Transverse colon (tissue), 4 donors: ENCODE data around the gene ADAM21. TPM values are rescaled to one million over a fixed set of nuclear protein-coding genes. Genes with fewer than 3 reads are reported as not detected.
"Not testable (repeated sequence)": the region's sequence is repeated elsewhere in the genome, so short reads cannot be mapped to it uniquely, and the experiment has no call there.

ENCODE experiments used
- DNase-seq: peaks from one replicate; pipeline ENCODE4 v3.0.0-alpha.2; 2019
- H3K27ac ChIP-seq, 4 donors: fragments of 200-600 bp; sonication (generic); 2 replicates each; pipeline ENCODE4 v1.5.1; 2016 to 2018; ENCODE audit warnings: inconsistent platforms in 4 of 4
- H3K27me3 ChIP-seq: fragments of 200-600 bp; sonication (generic); 2 replicates; pipeline ENCODE4 v1.5.1; 2017; ENCODE audit warnings: inconsistent platforms
- H3K36me3 ChIP-seq, 4 donors: fragments of 200-600 bp; sonication (generic); 2 replicates each; pipeline ENCODE4 v1.5.1; 2017 to 2019; ENCODE audit warnings: inconsistent platforms in 4 of 4
- H3K4me1 ChIP-seq, 4 donors: fragments of 200-600 bp; sonication (generic); 2 replicates each; pipeline ENCODE4 v1.5.1; 2017 to 2020; ENCODE audit warnings: inconsistent platforms in 4 of 4
- H3K4me3 ChIP-seq, 4 donors: fragments of 200-600 bp; sonication (generic); 1 replicate in 1 of 4; 2 replicates in 3 of 4; pipeline versions ENCODE4 v1.5.1 to v1.6.1; 2017 to 2019; ENCODE audit warnings: inconsistent platforms in 4 of 4
- H3K9me3 ChIP-seq, 2 donors: fragments of 200-600 bp; sonication (generic); 2 replicates each; pipeline ENCODE4 v1.5.1; 2017 to 2019; ENCODE audit warnings: inconsistent platforms in 2 of 2
- CTCF ChIP-seq, 5 experiments: fragments of 200-600 bp in 3 of 5; fragments of 450-650 bp in 2 of 5; sonication (generic) in 3 of 5; IDR thresholded peaks; 1 replicate in 2 of 5; 2 replicates in 3 of 5; pipeline ENCODE4 v1.5.1; 2016 to 2017; ENCODE audit warnings: antibody characterized with exemption in 5 of 5, inconsistent platforms in 3 of 5, mild to moderate bottlenecking in 2 of 5, moderate library complexity in 1 of 5
- EP300 ChIP-seq: sonication (generic); formaldehyde crosslinking; IDR thresholded peaks from one replicate; pipeline ENCODE4 v1.6.1; 2017; ENCODE audit warnings: antibody characterized with exemption, low read depth
- POLR2A ChIP-seq: fragments of 450-650 bp; IDR thresholded peaks from one replicate; pipeline ENCODE4 v1.6.1; 2016; ENCODE audit warnings: antibody characterized with exemption, mild to moderate bottlenecking, moderate library complexity
- POLR2AphosphoS5 ChIP-seq, 3 donors: sonication (generic); formaldehyde crosslinking; IDR thresholded peaks; one replicate each; pipeline ENCODE4 v1.6.1; 2016; ENCODE audit warnings: antibody characterized with exemption in 3 of 3
- WGBS, 2 donors: methylation state at CpG; one replicate each; pipeline ENCODE4 v1.1.5; 2018; ENCODE audit warnings: low coverage in 1 of 2; 5-methylcytosine and 5-hydroxymethylcytosine counted together
- in situ Hi-C, 4 donors: fragments of 200-750 bp; cut with MboI; loops; one replicate each; pipeline versions ENCODE4 v1.15.0 to v1.15.1; 2017; ENCODE audit warnings: low sequenced_read_pairs in 3 of 4, low pct_ligation_motif_present in 1 of 4, low pct_unique_long_range_greater_than_20kb in 1 of 4
- intact Hi-C: fragments of 100-400 bp; cut with DNase I; formaldehyde crosslinking; loops from one replicate; pipeline ENCODE4 v1.15.1; 2023; ENCODE audit warnings: low total_unique reads
- total RNA-seq, 4 donors: library from RNA; depleted of rRNA; stranded (reverse); fragments of >200 nt; gene quantifications; one replicate each; pipeline ENCODE4 v1.1.0, GENCODE V29; 2016

Gene ADAM21
- total RNA-seq, 4 donors from 2014 or later: not detected

GRCh38 chr14:70472253-70473159 is 20.5 kb downstream of the ADAM21 start:
- Histone ChIP-seq H3K4me1 (no peaks in the 10 kb centered on the region), H3K27ac (no peak overlapping the region), H3K36me3 (no peaks in the 10 kb centered on the region), H3K27me3 (no peaks in the 10 kb centered on the region), H3K9me3 (no peaks in the 10 kb centered on the region), H3K4me3 (no peak overlapping the region)
- TF ChIP-seq POLR2AphosphoS5 (IDR thresholded peaks at IDR 0.05): no peak
- no peak for TF ChIP-seq EP300
- no peak for TF ChIP-seq CTCF (IDR thresholded peaks at IDR 0.05)
- no peak for TF ChIP-seq POLR2A
- intact Hi-C loops: no loop called here
- in situ Hi-C loops: no loop called here
- WGBS, 2 donors: 78 to 81% methylated on average over 4 of the region's 4 CpGs
- no peak for DNase-seq

DNA sequence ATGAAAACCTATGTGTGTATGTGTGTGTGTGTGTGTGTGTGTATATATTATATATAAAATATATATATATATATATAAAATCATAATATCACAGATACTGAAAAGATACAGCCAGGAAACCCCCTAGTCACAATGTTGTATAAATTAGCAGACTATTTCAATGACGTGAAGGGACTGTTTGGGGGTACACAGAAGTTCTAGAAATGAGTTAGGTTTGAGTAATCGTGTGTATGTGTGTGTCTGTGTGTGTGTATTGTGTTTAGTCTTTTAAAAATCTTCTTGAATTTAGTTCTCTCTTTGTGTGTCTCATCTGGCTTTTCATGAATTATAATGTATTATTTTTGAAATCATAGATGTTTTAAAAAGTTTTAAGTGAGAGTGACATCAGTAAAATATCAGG is 21.9 kb downstream of the ADAM21 start:
- in situ Hi-C loops: no loop called here
- Histone ChIP-seq H3K4me3 (no peak overlapping the region), H3K4me1 (no peaks in the 10 kb centered on the region), H3K27ac (no peak overlapping the region), H3K36me3 (no peaks in the 10 kb centered on the region), H3K27me3 (no peaks in the 10 kb centered on the region), H3K9me3 (no peaks in the 10 kb centered on the region)
- intact Hi-C loops: no loop called here
- DNase-seq: no peak
- TF ChIP-seq EP300 (no peak), POLR2AphosphoS5 (IDR thresholded peaks at IDR 0.05) (no peak), CTCF (IDR thresholded peaks at IDR 0.05) (no peak), POLR2A (no peak)
- WGBS, 2 donors: 61 to 82% methylated on average over 2 of the region's 2 CpGs

DNA sequence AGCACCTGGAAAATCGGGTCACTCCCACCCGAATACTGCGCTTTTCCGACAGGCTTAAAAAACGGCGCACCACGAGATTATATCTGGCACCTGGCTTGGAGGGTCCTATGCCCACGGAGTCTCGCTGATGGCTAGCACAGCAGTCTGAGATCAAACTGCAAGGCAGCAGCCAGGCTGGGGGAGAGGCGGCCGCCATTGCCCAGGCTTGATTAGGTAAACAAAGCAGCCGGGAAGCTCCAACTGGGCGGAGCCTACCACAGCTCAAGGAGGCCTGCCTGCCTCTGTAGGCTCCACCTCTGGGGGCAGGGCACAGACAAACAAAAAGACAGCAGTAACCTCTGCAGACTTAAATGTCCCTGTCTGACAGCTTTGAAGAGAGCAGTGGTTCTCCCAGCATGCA is 23.5 kb downstream of the ADAM21 start:
- DNase-seq, H3K27me3 ChIP-seq, intact Hi-C loops, H3K36me3 ChIP-seq, H3K9me3 ChIP-seq, H3K4me3 ChIP-seq, H3K27ac ChIP-seq, H3K4me1 ChIP-seq, in situ Hi-C loops: not testable (repeated sequence)
- 97% methylated on average over 13 of the region's 13 CpGs; no CpG with 5 or more reads in 1 of the 2 donors for WGBS, 2 donors

- intact Hi-C loops, H3K4me1 ChIP-seq, in situ Hi-C loops, H3K4me3 ChIP-seq, H3K9me3 ChIP-seq, H3K36me3 ChIP-seq, H3K27ac ChIP-seq, DNase-seq, H3K27me3 ChIP-seq: not testable (repeated sequence)
- WGBS, 2 donors: 97% methylated on average over 24 of the region's 57 CpGs; no CpG with 5 or more reads in 1 of the 2 donors
Observed at GRCh38 chr14:70477356-70478105, 25.6 kb downstream of the ADAM21 start.

GRCh38 chr14:70489579-70490200 is 37.7 kb downstream of the ADAM21 start:
- Histone ChIP-seq H3K9me3 (peaks cover 25 to 35% of the 10 kb centered on the region in 2 donors), H3K27me3 (no peaks in the 10 kb centered on the region), H3K36me3 (no peaks in the 10 kb centered on the region), H3K4me1 (no peaks in the 10 kb centered on the region), H3K27ac (no peak overlapping the region), H3K4me3 (no peak overlapping the region)
- DNase-seq: no peak
- in situ Hi-C loops (no loop called here), intact Hi-C loops (no loop called here)
- TF ChIP-seq CTCF (IDR thresholded peaks at IDR 0.05) (no peak), POLR2A (no peak), EP300 (no peak), POLR2AphosphoS5 (IDR thresholded peaks at IDR 0.05) (no peak)
- WGBS, 2 donors: 90 to 100% methylated on average over 2 to 3 of the region's 3 CpGs
